Right lobe of liver (tissue), 6 donors: ENCODE data around the gene AFF2. TPM values are rescaled to one million over a fixed set of nuclear protein-coding genes. Genes with fewer than 3 reads are reported as not detected.

Experiments used
- ATAC-seq, 4 donors: fragments of 200-7000 bp; cut with Tn5 transposase; one replicate each; pipeline ENCODE4 v1.9.1; 2020; ENCODE audit warnings: mild to moderate bottlenecking in 4 of 4, moderate library complexity in 4 of 4
- DNase-seq, 3 donors: peaks; one replicate each; pipeline ENCODE4 v3.0.0-alpha.2; 2020
- H3K27ac ChIP-seq, 3 donors: fragments of 200-600 bp; one replicate each; pipeline ENCODE4 v1.8.0; 2022
- H3K27me3 ChIP-seq, 2 donors: fragments of 200-600 bp; one replicate each; pipeline ENCODE4 v1.8.0; 2022
- H3K36me3 ChIP-seq, 4 donors: fragments of 200-600 bp; sonication (generic) in 1 of 4; one replicate each; pipeline versions ENCODE4 v1.5.1 to v1.8.0; 2017 to 2022; ENCODE audit warnings: control low read depth in 1 of 4
- H3K4me1 ChIP-seq, 4 donors: fragments of 200-600 bp; sonication (generic) in 1 of 4; one replicate each; pipeline versions ENCODE4 v1.5.1 to v1.8.0; 2017 to 2022; ENCODE audit warnings: control low read depth in 1 of 4
- H3K4me3 ChIP-seq, 3 donors: fragments of 200-600 bp; one replicate each; pipeline ENCODE4 v1.8.0; 2022
- H3K9me3 ChIP-seq, 4 donors: fragments of 200-600 bp; sonication (generic) in 1 of 4; one replicate each; pipeline versions ENCODE4 v1.5.1 to v1.8.0; 2017 to 2022; ENCODE audit warnings: control low read depth in 1 of 4
- CTCF ChIP-seq, 4 donors: fragments of 200-600 bp in 3 of 4; fragments of 450-650 bp in 1 of 4; IDR thresholded peaks; one replicate each; pipeline versions ENCODE4 v1.5.1 to v1.8.0; 2016 to 2022; ENCODE audit warnings: antibody characterized with exemption in 4 of 4, mild to moderate bottlenecking in 2 of 4
- POLR2A ChIP-seq: fragments of 450-650 bp; IDR thresholded peaks from one replicate; pipeline ENCODE4 v1.6.1; 2017; ENCODE audit warnings: antibody characterized with exemption, mild to moderate bottlenecking
- WGBS: methylation state at CpG from one replicate; pipeline ENCODE4 v1.1.6; 2018; ENCODE audit warnings: low coverage, low lambda C conversion rate; ENCODE audit not compliant: insufficient coverage; ENCODE audit errors: missing lambda C conversion rate; 5-methylcytosine and 5-hydroxymethylcytosine counted together
- intact Hi-C, 2 donors: fragments of 100-400 bp; cut with DNase I; formaldehyde crosslinking; loops; one replicate each; pipeline versions ENCODE4 v1.11.2 to v1.14.1; 2022
- total RNA-seq, 6 experiments: library from RNA; depleted of rRNA in 2 of 6; stranded (reverse); fragments of >200 nt in 2 of 6; fragmentation: NEBNext Ultra II Directional in 3 of 6; extraction: Animal tissue kit (Norgen Biotek cat#: 25700) in 3 of 6; gene quantifications; one replicate each; pipeline versions ENCODE4 v1.1.0 to v1.2.4, GENCODE V29; 2016 to 2023
- donor health status: DM: no; HTN: yes; CAD: no.
- donor health status: DM: no; HTN: no; CAD: no.
- donor health status: DM: no; HTN: no; CAD: no.
- donor health status: DM: no; HTN: yes; CAD: no.
- donor health status: DM: no; HTN: yes; CAD: no.

AFF2 gene
- total RNA-seq, 6 experiments from 2014 or later, result 0.06 to 1.9 (median 0.15) TPM

GRCh38 chrX:148784137-148784536 lies 283.7 kb downstream of the AFF2 start:
- intact Hi-C loops, result no loop called here
- Histone ChIP-seq H3K36me3 (no peaks in the 10 kb centered on the region), H3K27me3 (no peaks in the 10 kb centered on the region), H3K9me3 (no peaks in the 10 kb centered on the region), H3K4me1 (no peaks in the 10 kb centered on the region), H3K27ac (no peak overlapping the region), H3K4me3 (no peak overlapping the region)
- 43% methylated on average over 2 of the region's 2 CpGs for WGBS
- ATAC-seq (no peak), DNase-seq (no peak)
- no peak for TF ChIP-seq CTCF (IDR thresholded peaks at IDR 0.05)
- TF ChIP-seq POLR2A, result no peak

GRCh38 chrX:148784856-148785255 lies 284.4 kb downstream of the AFF2 start:
- no peak overlapping the region for H3K27ac ChIP-seq
- ATAC-seq (no peak), DNase-seq (no peak)
- H3K4me3 ChIP-seq, result no peak overlapping the region
- WGBS, result 40% methylated on average over 2 of the region's 9 CpGs
- H3K36me3 ChIP-seq, result no peaks in the 10 kb centered on the region
- no peaks in the 10 kb centered on the region for H3K27me3 ChIP-seq
- intact Hi-C loops, result no loop called here
- H3K9me3 ChIP-seq, result no peaks in the 10 kb centered on the region
- no peak for TF ChIP-seq CTCF (IDR thresholded peaks at IDR 0.05)
- no peaks in the 10 kb centered on the region for H3K4me1 ChIP-seq

DNA sequence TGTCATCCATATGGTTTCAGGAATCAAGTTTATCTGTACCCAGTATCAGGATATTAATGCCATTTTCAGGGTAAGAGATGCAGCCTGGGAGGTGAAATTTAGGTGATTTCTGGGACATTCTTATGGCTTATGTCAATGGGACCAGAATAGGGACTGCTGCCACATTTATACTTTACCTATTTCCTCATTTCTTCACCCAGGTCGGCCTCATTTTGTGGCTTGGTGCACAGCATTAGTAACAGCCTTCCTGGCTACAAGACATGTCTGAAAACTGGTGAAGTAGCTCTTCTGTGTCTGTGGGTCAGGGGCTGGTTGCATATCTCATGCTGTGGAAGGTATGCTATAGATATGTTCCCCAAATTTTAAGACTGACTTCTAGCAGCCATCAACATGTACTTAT lies 284.8 kb downstream of the AFF2 start:
- Histone ChIP-seq H3K27me3 (no peaks in the 10 kb centered on the region), H3K4me3 (no peak overlapping the region), H3K36me3 (no peaks in the 10 kb centered on the region), H3K27ac (no peak overlapping the region), H3K4me1 (no peaks in the 10 kb centered on the region), H3K9me3 (no peaks in the 10 kb centered on the region)
- TF ChIP-seq POLR2A (no peak), CTCF (IDR thresholded peaks at IDR 0.05) (no peak)
- ATAC-seq (no peak), DNase-seq (no peak)
- intact Hi-C loops, result no loop called here
- WGBS, result 15% methylated on average over 1 of the region's 1 CpG

DNA sequence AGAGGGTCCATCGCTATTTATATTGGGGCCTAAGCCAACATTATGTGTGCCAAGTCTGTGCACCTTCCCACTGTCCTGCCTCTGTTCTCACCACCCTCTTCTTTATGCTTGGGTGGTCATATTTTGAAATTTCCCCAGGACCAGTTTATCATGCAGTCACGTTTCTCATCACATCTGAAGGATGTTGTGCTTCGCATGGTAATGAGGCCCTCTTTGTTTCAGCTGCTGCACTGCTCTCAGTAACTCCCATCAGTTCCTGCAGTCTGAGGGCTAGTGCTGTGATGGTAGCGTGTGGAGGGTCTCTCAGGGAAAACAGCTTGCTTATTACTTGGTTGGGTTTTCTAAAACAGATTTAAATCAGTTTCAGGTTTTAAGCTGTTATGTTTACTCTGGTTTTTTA lies 288.0 kb downstream of the AFF2 start:
- DNase-seq (no peak), ATAC-seq (no peak)
- Histone ChIP-seq H3K4me3 (no peak overlapping the region), H3K27me3 (no peaks in the 10 kb centered on the region), H3K4me1 (no peaks in the 10 kb centered on the region), H3K27ac (no peak overlapping the region), H3K36me3 (no peaks in the 10 kb centered on the region), H3K9me3 (no peaks in the 10 kb centered on the region)
- 56% methylated on average over 3 of the region's 4 CpGs for WGBS
- intact Hi-C loops, result no loop called here
- TF ChIP-seq CTCF (IDR thresholded peaks at IDR 0.05) (no peak), POLR2A (no peak)

- intact Hi-C loops, result no loop called here
- Histone ChIP-seq H3K4me1 (no peaks in the 10 kb centered on the region), H3K27ac (no peak overlapping the region), H3K4me3 (no peak overlapping the region), H3K36me3 (no peaks in the 10 kb centered on the region), H3K9me3 (no peaks in the 10 kb centered on the region), H3K27me3 (no peaks in the 10 kb centered on the region)
- ATAC-seq (no peak), DNase-seq (no peak)
- TF ChIP-seq POLR2A (no peak), CTCF (IDR thresholded peaks at IDR 0.05) (no peak)
These were observed 293.9 kb downstream of the AFF2 start for GRCh38 chrX:148794350-148794749.
